CD4-positive, CD25-positive, alpha-beta regulatory T cell (primary cell): ENCODE measurements around the gene FGFR3. TPM values are rescaled to one million over a fixed set of nuclear protein-coding genes. Genes with fewer than 3 reads are reported as not detected.

Experiments
- ATAC-seq, 2 donors: fragments of 150-1000 bp; cut with Tn5 transposase; one replicate each; pipeline ENCODE4 v1.10.0; 2021; ENCODE audit warnings: low read depth in 2 of 2, moderate number of reproducible peaks in 2 of 2, moderate library complexity in 1 of 2
- DNase-seq, 3 donors: peaks; one replicate each; pipeline versions ENCODE4 v3.0.0 to v3.0.0-alpha.2; 2012 to 2022; ENCODE audit warnings: mixed read lengths in 1 of 3
- H3K27ac ChIP-seq: one replicate; pipeline ENCODE4 v1.7.0; 2013; ENCODE audit warnings: mild to moderate bottlenecking, low read length; ENCODE audit not compliant: insufficient read depth, poor library complexity, severe bottlenecking
- H3K27me3 ChIP-seq: one replicate; pipeline ENCODE4 v1.7.0; 2013; ENCODE audit warnings: low read length; ENCODE audit not compliant: control insufficient read depth, insufficient read depth
- H3K36me3 ChIP-seq: one replicate; pipeline ENCODE4 v1.7.0; 2013; ENCODE audit warnings: mild to moderate bottlenecking, low read length, moderate library complexity; ENCODE audit not compliant: control insufficient read depth, insufficient read depth
- H3K4me1 ChIP-seq: 2 replicates; pipeline ENCODE4 v1.7.0; 2013; ENCODE audit warnings: mild to moderate bottlenecking, low read length; ENCODE audit not compliant: insufficient read depth, control insufficient read depth, poor library complexity, severe bottlenecking
- H3K4me3 ChIP-seq: one replicate; pipeline ENCODE4 v1.7.0; 2013; ENCODE audit warnings: low read depth, mild to moderate bottlenecking, low read length, moderate library complexity
- H3K9me3 ChIP-seq, 2 experiments: 1 replicate in 1 of 2; 2 replicates in 1 of 2; pipeline ENCODE4 v1.7.0; 2013; ENCODE audit warnings: low read length in 2 of 2, mild to moderate bottlenecking in 1 of 2, moderate library complexity in 1 of 2; ENCODE audit not compliant: control insufficient read depth in 2 of 2
- H3K27ac Mint-ChIP-seq, 3 donors: one replicate each; pipeline ENCODE4 v1.8.0; 2020 to 2022; ENCODE audit warnings: mild to moderate bottlenecking in 3 of 3, mixed read lengths in 3 of 3, moderate library complexity in 2 of 3
- H3K27me3 Mint-ChIP-seq: one replicate; pipeline ENCODE4 v1.8.0; 2022; ENCODE audit warnings: mild to moderate bottlenecking, mixed read lengths
- H3K36me3 Mint-ChIP-seq: one replicate; pipeline ENCODE4 v1.8.0; 2020; ENCODE audit warnings: mixed read lengths
- H3K4me1 Mint-ChIP-seq, 4 donors: one replicate each; pipeline ENCODE4 v1.8.0; 2020 to 2022; ENCODE audit warnings: mixed read lengths in 4 of 4, mild to moderate bottlenecking in 1 of 4
- H3K4me3 Mint-ChIP-seq, 4 donors: one replicate each; pipeline ENCODE4 v1.8.0; 2020 to 2022; ENCODE audit warnings: mild to moderate bottlenecking in 4 of 4, mixed read lengths in 4 of 4, moderate library complexity in 3 of 4
- H3K9me3 Mint-ChIP-seq, 7 donors: one replicate each; pipeline ENCODE4 v1.8.0; 2020 to 2022; ENCODE audit warnings: mixed read lengths in 7 of 7, mild to moderate bottlenecking in 3 of 7, moderate library complexity in 2 of 7
- polyA plus RNA-seq, 4 donors: library from polyadenylated mRNA; unstranded; fragments of 300-500 nt; fragmentation: Illumina TruSeq; gene quantifications; one replicate each; pipeline ENCODE4 v1.2.3, GENCODE V29; 2021
- total RNA-seq: library from RNA; stranded (reverse); gene quantifications from one replicate; pipeline ENCODE4 v1.2.3, GENCODE V29; 2022

Gene FGFR3
- total RNA-seq = 0.25 TPM
- polyA plus RNA-seq = not detected

- H3K4me1 ChIP-seq = peaks cover 24% of the 10 kb centered on the region
- DNase-seq (peak in 1 of 3 donors; percentile 18), ATAC-seq (peak; percentile 54 to 62)
- no peak within 1 kb of the TSS for H3K4me3 ChIP-seq
- Mint-ChIP-seq H3K9me3 (peaks cover 0 to 6% (median 0%) of the 10 kb centered on the region in 7 donors), H3K27ac (peak within 1 kb of the TSS in 1 of 3 donors; percentile 63), H3K36me3 (no peaks in the 10 kb centered on the region), H3K4me3 (peak within 1 kb of the TSS in 2 of 4 donors; percentile 54 to 72), H3K27me3 (peaks cover 34% of the 10 kb centered on the region), H3K4me1 (peaks cover 0 to 6% (median 0%) of the 10 kb centered on the region in 4 donors)
- peaks cover 7% of the 10 kb centered on the region for H3K27me3 ChIP-seq
- no peaks in the 10 kb centered on the region for H3K36me3 ChIP-seq
- no peaks in the 10 kb centered on the region for H3K9me3 ChIP-seq
- H3K27ac ChIP-seq = no peak within 1 kb of the TSS
Observed at GRCh38 chr4:1792832-1793495, at the start of gene FGFR3. FGFR3 (plus strand) TSS chr4:1793293; CDS start chr4:1793935, 642 bp downstream.

DNA sequence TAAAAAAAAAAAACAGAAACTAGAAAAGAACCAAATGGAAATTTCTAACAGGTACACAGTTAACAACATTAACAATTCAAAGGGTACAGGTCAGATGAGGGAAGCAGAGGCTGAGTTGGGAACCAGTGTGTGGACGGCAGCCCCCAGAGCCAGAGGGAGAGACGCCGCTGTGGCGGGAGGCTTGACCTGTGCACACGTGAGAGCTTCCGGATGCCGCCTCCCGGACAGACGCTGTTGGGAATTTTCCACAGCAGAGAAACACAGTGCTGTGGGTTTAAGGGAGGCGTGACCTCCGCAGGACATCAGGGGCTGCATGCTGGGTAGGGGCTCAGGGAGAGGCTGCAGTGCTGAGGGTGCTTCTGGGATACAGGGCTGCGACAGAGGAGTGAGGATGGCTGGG, 49.5 kb upstream of the FGFR3 start:
- peaks cover 6% of the 10 kb centered on the region for H3K36me3 Mint-ChIP-seq

GRCh38 chr4:1743975-1744374, 49.1 kb upstream of the FGFR3 start:
- ATAC-seq (no peak), DNase-seq (no peak)
- H3K36me3 Mint-ChIP-seq = peaks cover 1% of the 10 kb centered on the region
- H3K27me3 Mint-ChIP-seq = no peaks in the 10 kb centered on the region
- Histone ChIP-seq H3K9me3 (no peaks in the 10 kb centered on the region), H3K4me1 (peaks cover 8% of the 10 kb centered on the region), H3K27me3 (no peaks in the 10 kb centered on the region), H3K4me3 (no peak overlapping the region), H3K27ac (no peak overlapping the region), H3K36me3 (peaks cover 48% of the 10 kb centered on the region)
- H3K27ac Mint-ChIP-seq = peak overlapping the region in 2 of 3 donors; percentile 42 to 63
- no peaks in the 10 kb centered on the region for H3K4me1 Mint-ChIP-seq
- H3K9me3 Mint-ChIP-seq = peaks cover 0 to under 1% (median 0%) of the 10 kb centered on the region in 7 donors
- no peak overlapping the region for H3K4me3 Mint-ChIP-seq

More for the DNA sequence above, 49.5 kb upstream of the FGFR3 start:
- DNase-seq (no peak), ATAC-seq (no peak)
- Mint-ChIP-seq H3K4me3 (no peak overlapping the region), H3K27ac (peak overlapping the region in 2 of 3 donors; percentile 42 to 63), H3K4me1 (no peaks in the 10 kb centered on the region), H3K9me3 (peaks cover 0 to 5% (median 2%) of the 10 kb centered on the region in 7 donors), H3K27me3 (no peaks in the 10 kb centered on the region)
- H3K9me3 ChIP-seq = peaks cover 2% of the 10 kb centered on the region in 2 experiments
- H3K27me3 ChIP-seq = no peaks in the 10 kb centered on the region
- peaks cover 51% of the 10 kb centered on the region for H3K36me3 ChIP-seq
- H3K4me3 ChIP-seq = no peak overlapping the region
- no peak overlapping the region for H3K27ac ChIP-seq
- peaks cover 6% of the 10 kb centered on the region for H3K4me1 ChIP-seq

- no peaks in the 10 kb centered on the region for H3K27me3 Mint-ChIP-seq
- Histone ChIP-seq H3K27ac (no peak overlapping the region), H3K36me3 (peaks cover 43% of the 10 kb centered on the region), H3K27me3 (no peaks in the 10 kb centered on the region), H3K9me3 (no peaks in the 10 kb centered on the region), H3K4me1 (peaks cover 8% of the 10 kb centered on the region), H3K4me3 (no peak overlapping the region)
- DNase-seq (no peak), ATAC-seq (no peak)
- no peak overlapping the region for H3K27ac Mint-ChIP-seq
- H3K4me3 Mint-ChIP-seq = no peak overlapping the region
- H3K36me3 Mint-ChIP-seq = no peaks in the 10 kb centered on the region
- no peaks in the 10 kb centered on the region for H3K4me1 Mint-ChIP-seq
- no peaks in the 10 kb centered on the region for H3K9me3 Mint-ChIP-seq
Observed at GRCh38 chr4:1744552-1744951, 48.5 kb upstream of the FGFR3 start.

GRCh38 chr4:1745165-1745564, 47.9 kb upstream of the FGFR3 start:
- H3K27ac Mint-ChIP-seq = no peak overlapping the region
- Histone ChIP-seq H3K4me1 (peaks cover 8% of the 10 kb centered on the region), H3K27me3 (no peaks in the 10 kb centered on the region), H3K27ac (no peak overlapping the region), H3K36me3 (peaks cover 38% of the 10 kb centered on the region), H3K4me3 (no peak overlapping the region), H3K9me3 (no peaks in the 10 kb centered on the region)
- no peak for ATAC-seq
- no peaks in the 10 kb centered on the region for H3K4me1 Mint-ChIP-seq
- H3K4me3 Mint-ChIP-seq = no peak overlapping the region
- no peaks in the 10 kb centered on the region for H3K36me3 Mint-ChIP-seq
- no peak for DNase-seq
- H3K9me3 Mint-ChIP-seq = no peaks in the 10 kb centered on the region
- H3K27me3 Mint-ChIP-seq = no peaks in the 10 kb centered on the region

- no peak overlapping the region for H3K4me3 Mint-ChIP-seq
- H3K27ac Mint-ChIP-seq = no peak overlapping the region
- Histone ChIP-seq H3K27me3 (no peaks in the 10 kb centered on the region), H3K9me3 (no peaks in the 10 kb centered on the region), H3K27ac (no peak overlapping the region), H3K4me1 (peaks cover 8% of the 10 kb centered on the region), H3K36me3 (peaks cover 33% of the 10 kb centered on the region), H3K4me3 (no peak overlapping the region)
- H3K36me3 Mint-ChIP-seq = no peaks in the 10 kb centered on the region
- no peak for DNase-seq
- H3K4me1 Mint-ChIP-seq = no peaks in the 10 kb centered on the region
- no peaks in the 10 kb centered on the region for H3K27me3 Mint-ChIP-seq
- no peak for ATAC-seq
- no peaks in the 10 kb centered on the region for H3K9me3 Mint-ChIP-seq
Observed at GRCh38 chr4:1745697-1746096, 47.4 kb upstream of the FGFR3 start.

DNA sequence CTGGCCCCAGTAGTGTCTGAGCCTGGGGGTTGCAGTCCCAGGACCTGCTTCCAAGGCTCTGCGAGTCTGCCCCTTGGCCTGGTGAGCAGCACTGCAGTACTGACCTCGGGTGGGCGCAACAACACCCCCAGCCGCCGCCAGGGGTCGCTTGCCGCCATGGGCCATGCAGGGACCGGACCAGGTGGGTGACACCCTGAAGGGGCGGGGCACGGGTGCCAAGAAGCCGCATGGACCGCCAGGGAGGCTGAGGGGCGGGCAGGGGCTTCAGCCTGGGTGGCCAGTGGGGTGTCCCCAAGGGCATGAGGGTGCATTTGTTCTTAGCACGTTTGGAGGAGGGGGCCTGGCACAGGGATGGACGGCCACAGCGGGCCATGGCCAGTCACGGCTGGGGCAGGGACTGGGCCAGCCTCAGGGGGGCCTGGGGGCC, 46.8 kb upstream of the FGFR3 start:
- no peaks in the 10 kb centered on the region for H3K27me3 ChIP-seq
- no peaks in the 10 kb centered on the region for H3K9me3 ChIP-seq
- H3K36me3 ChIP-seq = peaks cover 27% of the 10 kb centered on the region
- no peak overlapping the region for H3K27ac ChIP-seq
- ATAC-seq = peak; percentile 64 to 65
- Mint-ChIP-seq H3K4me3 (no peak overlapping the region), H3K4me1 (no peaks in the 10 kb centered on the region), H3K27me3 (no peaks in the 10 kb centered on the region), H3K9me3 (no peaks in the 10 kb centered on the region), H3K27ac (no peak overlapping the region), H3K36me3 (no peaks in the 10 kb centered on the region)
- DNase-seq = peak; percentile 66 to 77 (median 66)
- H3K4me1 ChIP-seq = peaks cover 8% of the 10 kb centered on the region
- H3K4me3 ChIP-seq = no peak overlapping the region
